Measurements from ENCODE around the gene SSR1. TPM values are rescaled to one million over a fixed set of nuclear protein-coding genes. Genes with fewer than 3 reads are reported as not detected.

Gene SSR1
- total and polyA plus RNA-seq, 9 of the 15 experiments (the other 6 are each of a cell fraction or from before 2014, with no cell fraction given), result 87.7 to 220 (median 144) TPM

- TF ChIP-seq ZNF395 (CRISPR knock-in tag; IDR thresholded peaks at IDR 0.05) (no peak), ZNF644 (tag; IDR thresholded peaks at IDR 0.05; ENCODE audit: low read depth) (no peak), ELF1 (tag; IDR thresholded peaks at IDR 0.05) (no peak), GTF2B (IDR thresholded peaks at IDR 0.05; ENCODE audit: extremely low read depth, insufficient read length) (no peak), ZNF274 (IDR thresholded peaks at IDR 0.05; ENCODE audit: borderline replicate concordance, low read depth, low read length) (no peak), NR2F6 (CRISPR knock-in tag; IDR thresholded peaks at IDR 0.05) (no peak), GTF3C2 (IDR thresholded peaks at IDR 0.05; ENCODE audit: borderline replicate concordance, extremely low read depth, insufficient read length) (no peak), PREB (CRISPR knock-in tag; IDR thresholded peaks at IDR 0.05) (no peak)
- TF ChIP-seq, protein P1, sequence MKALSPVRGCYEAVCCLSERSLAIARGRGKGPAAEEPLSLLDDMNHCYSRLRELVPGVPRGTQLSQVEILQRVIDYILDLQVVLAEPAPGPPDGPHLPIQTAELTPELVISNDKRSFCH (CRISPR knock-in tag; IDR thresholded peaks at IDR 0.05), result no peak
- TF ChIP-seq, protein P1 (tag; IDR thresholded peaks at IDR 0.05), result no peak
- TF ChIP-seq, protein P2, sequence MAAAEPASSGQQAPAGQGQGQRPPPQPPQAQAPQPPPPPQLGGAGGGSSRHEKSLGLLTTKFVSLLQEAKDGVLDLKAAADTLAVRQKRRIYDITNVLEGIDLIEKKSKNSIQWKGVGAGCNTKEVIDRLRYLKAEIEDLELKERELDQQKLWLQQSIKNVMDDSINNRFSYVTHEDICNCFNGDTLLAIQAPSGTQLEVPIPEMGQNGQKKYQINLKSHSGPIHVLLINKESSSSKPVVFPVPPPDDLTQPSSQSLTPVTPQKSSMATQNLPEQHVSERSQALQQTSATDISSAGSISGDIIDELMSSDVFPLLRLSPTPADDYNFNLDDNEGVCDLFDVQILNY (CRISPR knock-in tag; IDR thresholded peaks at IDR 0.05), result no peak
Observed at GRCh38 chr6:7331452-7331851, 18.5 kb upstream of the SSR1 start (continued).
